GM18507 (cell line): ENCODE measurements around the gene PIGV.
A peak's percentile ranks its signal among the peaks of the same experiment; 100 is the strongest.

Source experiments
- DNase-seq: peaks from one replicate; pipeline ENCODE4 v3.0.0; 2011; ENCODE audit warnings: low read depth; ENCODE audit not compliant: insufficient read length; ENCODE audit errors: extremely low spot score
- FAIRE-seq: peaks from 2 replicates; lab custom pipeline; 2011; peaks lifted over from hg19 to GRCh38; lab: Jason Lieb, UNC

PIGV gene

DNA sequence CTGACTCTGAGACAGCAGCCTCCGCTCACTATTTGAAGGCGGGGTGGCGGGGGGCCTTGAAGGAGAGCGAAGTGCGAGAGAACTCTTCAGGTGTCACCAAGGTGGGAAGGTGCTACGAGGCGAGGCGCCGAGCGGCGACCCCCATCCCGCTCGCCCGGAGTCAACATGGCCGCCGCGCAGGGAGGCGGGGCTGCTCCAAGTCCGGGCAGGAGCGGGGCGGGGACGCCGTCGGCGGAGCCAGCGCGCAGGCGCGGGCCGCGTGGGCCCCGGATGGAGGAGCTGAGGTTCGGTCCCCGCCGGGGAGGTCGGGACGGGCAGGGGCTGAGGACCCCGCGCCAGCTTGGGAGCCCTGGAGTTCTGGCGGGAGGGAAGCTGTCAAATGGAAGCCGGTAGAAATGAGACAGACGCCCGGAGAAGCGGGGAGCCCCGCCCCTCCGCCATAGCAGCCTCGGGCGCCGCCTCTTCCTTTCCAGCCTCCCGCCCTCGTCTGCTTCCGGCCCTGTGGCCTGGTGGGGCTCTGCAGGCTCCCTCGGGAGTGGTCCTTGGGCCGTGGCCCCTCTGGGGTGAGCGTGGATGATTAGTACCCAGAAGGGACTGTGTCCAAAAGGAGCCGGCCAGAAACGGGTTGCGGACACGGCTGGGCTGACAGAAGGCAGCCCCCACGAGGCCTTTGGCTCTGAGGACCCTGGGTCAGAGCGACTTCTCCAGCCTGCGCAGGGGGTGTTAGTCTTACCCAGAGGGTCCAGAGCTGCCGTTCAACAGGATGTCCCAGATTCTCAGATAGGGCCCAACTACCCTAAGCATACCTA is at the start of gene PIGV:
Gene PIGV (plus strand): TSS at position 245 of the 809 bp plus-strand sequence. CDS start 2,866 bp downstream, outside the sequence.
- no peak for FAIRE-seq
- peak; percentile 75 for DNase-seq

- FAIRE-seq (no peak), DNase-seq (no peak)
Observed at GRCh38 chr1:26739329-26739914, 48.3 kb upstream of the PIGV start.

DNA sequence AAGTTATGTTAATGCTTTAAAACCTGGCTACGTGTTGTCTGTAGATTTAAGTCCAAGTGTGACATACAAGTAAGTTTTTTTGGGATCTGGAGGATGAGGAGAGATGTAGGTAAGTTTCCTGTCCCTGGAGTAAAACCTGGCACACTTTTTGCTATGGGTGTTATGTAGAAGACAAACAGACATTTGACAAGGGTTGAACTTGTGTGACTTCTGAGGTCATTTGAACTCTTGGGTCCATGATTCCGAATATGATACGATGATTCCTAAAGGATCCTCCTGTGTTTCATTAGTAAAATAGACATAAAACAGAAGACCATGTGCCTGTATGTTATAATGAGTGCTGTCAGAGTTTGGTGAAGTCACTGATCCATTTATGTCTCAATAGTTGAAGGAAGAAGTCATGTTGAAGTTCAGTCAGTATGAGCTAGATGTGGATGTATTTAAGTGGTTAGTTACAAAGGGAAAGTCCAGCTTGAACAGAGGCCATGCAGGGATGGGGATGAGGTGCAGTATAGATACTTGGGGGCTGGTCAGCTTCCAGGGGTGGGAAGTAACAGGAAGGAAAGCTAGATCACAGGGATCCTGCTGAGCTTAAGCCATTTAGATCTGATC is 47.6 kb upstream of the PIGV start:
- DNase-seq = no peak
- no peak for FAIRE-seq

DNA sequence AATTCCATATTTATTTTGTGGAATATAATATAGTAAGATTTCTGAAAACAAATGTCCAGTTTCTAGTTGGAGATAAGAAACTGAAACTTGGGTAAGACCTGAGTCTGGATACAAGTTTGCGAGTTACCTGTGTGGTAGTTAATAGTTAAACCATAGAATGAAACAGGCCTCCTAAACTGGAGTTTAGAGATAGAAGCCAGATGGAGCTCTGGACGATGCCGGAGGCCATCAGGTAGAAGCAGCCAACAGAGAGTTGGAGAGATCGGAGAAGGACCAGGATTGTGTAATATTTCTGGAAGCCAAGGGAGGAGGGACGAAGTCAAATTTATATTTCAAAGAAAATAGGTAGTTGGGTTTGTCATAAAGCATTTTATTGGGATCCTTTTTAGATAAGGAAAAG is 46.8 kb upstream of the PIGV start:
- DNase-seq = no peak
- no peak for FAIRE-seq

- DNase-seq = no peak
Observed at GRCh38 chr1:26743426-26744059, 44.2 kb upstream of the PIGV start.

DNA sequence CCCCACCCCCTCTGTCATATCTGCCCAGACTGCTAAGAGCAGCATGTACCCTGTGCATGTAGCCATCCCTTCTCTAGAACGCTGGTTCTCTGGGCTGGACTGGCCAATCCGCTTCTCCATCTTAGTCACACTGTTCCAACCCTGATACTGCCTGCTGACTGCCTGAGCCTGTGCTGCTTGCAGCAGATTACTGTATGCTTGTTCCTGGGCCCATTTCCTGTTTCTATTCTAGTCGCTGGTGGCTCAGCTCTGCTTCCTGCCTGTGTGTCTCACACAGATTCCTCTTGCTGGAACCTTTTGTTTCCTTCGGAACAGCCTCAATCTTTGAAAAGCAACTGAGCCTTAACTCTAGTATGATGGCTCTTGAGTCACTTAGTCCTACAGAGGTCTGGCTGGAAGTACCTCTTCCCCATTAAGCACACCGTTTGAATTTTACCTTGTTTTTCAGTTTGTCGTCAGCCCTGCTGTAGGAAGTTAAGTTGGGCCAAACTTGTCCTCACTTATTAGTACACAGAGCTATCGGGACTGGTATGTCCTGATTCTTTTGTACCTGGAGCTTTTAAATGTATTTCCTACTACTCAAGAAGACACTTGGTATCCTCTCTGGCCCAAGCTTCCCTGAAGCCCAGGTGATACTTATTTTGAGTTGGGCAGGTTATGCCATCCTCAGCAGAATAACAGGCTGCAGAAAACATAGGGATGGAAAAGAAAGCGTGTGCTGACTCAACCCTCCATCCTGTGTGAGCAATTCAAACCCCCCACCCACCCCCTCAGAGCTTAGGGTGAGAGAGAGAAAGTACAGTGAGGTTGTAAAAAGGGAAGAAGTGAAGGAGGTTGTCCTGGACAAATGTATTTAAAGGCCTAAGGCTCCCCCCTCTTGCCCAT is 43.4 kb upstream of the PIGV start:
- DNase-seq = peak; percentile 62

More at GRCh38 chr1:26743426-26744059, 44.2 kb upstream of the PIGV start:
- no peak for FAIRE-seq

DNA sequence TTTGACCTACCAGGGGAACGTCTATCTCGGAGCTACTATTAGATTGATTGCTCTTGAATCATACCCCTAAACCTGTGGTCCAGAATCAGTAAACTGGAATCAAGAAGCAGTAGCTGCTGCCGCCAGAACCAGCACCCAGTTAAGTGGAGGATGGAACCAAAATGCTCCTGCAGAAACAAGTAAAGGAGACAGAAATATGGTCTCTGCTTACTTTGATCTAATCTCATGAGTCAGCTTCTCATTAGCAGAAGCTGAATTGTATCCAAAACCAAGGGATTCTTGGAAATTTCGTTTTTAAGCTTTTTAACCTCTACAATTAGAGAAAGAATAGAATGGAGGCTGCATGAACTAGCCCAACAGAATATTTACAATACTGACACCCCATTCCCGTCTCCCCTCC is 42.6 kb upstream of the PIGV start:
- FAIRE-seq = no peak
- no peak for DNase-seq

More for the DNA sequence above, 43.4 kb upstream of the PIGV start:
- FAIRE-seq = peak; percentile 100

DNA sequence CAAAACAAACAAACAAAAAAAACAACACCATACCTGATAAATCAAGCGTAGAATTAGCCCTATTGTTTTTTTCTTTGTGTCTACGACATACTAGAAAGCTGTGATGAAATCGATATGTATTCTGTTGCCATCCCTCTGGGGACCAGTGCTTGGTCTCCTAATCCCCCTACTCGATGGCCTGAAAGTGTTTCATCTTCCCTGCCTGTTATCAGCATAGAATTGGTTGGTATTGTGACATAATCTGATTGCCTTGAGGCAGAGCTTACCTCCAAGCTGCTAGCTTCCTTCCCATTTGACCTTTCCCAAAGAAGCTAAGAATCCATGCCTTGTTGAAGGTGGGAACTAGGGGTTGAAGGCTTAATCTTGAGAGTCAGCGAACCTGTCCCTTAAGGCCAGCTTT is 40.7 kb upstream of the PIGV start:
- DNase-seq = no peak
- no peak for FAIRE-seq

GRCh38 chr1:26748351-26748750 is 39.4 kb upstream of the PIGV start:
- DNase-seq (no peak), FAIRE-seq (no peak)

GRCh38 chr1:26749458-26749857 is 38.3 kb upstream of the PIGV start:
- FAIRE-seq (no peak), DNase-seq (no peak)

- no peak for FAIRE-seq
- DNase-seq = no peak
Observed at GRCh38 chr1:26750428-26750827, 37.3 kb upstream of the PIGV start.

DNA sequence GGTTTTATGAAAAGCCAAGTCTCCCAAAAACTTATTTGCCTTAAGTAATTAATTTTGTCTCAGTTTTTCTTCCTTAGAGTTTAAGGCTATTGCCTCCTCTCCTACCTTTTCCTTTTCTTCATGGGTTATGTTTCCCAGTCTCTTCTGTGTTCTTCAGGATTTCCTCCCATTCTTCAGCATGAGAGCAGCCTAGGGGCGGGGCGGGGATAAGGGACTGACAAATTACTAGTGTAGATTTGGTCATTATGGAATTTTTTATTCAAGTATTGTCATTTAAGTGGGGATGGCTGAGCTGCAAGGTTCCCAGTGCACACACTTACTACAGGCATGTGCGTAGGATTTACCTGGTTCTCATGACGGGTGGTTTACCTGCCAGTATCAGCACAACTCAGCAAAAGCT is 35.2 kb upstream of the PIGV start:
- FAIRE-seq = no peak
- DNase-seq = no peak

GRCh38 chr1:26754086-26754874 is 33.5 kb upstream of the PIGV start:
- no peak for DNase-seq
- FAIRE-seq = no peak

GRCh38 chr1:26758358-26758757 is 29.4 kb upstream of the PIGV start:
- FAIRE-seq = no peak
- no peak for DNase-seq

DNA sequence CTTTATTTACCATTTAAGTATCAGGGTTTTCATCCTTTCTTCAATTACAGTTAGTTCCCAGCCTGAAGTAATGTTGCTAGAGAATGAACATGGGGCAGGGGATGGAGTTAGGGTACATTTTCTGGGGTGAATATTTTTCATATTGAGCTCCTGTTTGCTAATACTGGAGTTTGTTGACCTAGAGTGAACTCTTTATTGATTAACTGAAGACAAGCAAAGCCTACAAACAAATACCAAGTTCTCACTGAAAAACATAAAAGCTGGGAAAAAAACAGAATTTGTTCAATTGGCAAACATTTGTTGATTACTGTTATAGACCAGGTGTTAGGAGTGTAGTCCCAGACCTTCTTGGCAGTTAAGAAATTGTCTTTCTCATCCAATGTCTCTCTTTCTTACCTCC is 28.2 kb upstream of the PIGV start:
- DNase-seq = no peak
- no peak for FAIRE-seq

GRCh38 chr1:26761217-26761616 is 26.5 kb upstream of the PIGV start:
- no peak for FAIRE-seq
- no peak for DNase-seq

- FAIRE-seq = no peak
- DNase-seq = no peak
Observed at GRCh38 chr1:26767714-26768113, 20.0 kb upstream of the PIGV start.

- no peak for DNase-seq
- FAIRE-seq = no peak
Observed at GRCh38 chr1:26768755-26769154, 19.0 kb upstream of the PIGV start.

- DNase-seq (no peak), FAIRE-seq (no peak)
Observed at GRCh38 chr1:26771285-26771642, 16.5 kb upstream of the PIGV start.
